GM12872 (cell line): Measurements from ENCODE around the gene TCOF1.

Experiments
- TF ChIP-seq, protein P1 (sequence below): IDR thresholded peaks from 3 replicates; pipeline ENCODE4 v1.5.1; 2011; ENCODE audit warnings: low read depth, mild to moderate bottlenecking, low read length, moderate library complexity; ENCODE audit not compliant: insufficient read depth

The TCOF1 gene

DNA sequence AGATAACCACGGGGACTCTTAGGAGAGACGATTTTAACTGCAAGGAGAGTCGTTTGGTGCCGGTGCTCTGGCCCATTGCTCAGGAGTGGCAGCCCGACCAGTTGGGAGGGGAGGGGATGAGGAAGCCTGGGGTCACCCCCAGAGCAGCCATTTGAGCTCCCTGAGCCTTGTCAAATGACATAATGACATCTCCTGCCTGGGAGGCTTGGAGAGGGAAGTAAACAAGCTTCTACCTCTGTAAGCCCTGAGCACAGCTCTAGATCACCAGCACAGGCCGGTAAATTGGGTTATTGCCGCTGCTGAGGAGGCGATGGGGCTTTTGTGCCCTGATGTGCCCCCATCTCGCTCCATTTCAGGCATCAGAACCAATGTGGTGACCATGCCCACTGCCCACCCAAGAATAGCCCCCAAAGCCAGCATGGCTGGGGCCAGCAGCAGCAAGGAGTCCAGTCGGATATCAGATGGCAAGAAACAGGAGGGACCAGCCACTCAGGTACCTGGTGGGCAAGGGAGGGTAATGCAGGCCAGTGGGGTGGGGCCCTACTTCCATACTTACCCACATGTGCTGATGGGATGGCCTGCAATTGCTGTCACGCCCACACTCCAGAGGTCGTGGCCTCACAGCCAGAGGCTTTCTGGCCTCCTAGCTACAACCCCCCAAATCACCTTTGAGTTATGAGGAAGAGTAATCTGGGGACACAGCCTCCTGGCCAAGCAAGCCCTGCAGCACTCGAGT, 32.2 kb downstream of the TCOF1 start:
- TF ChIP-seq, protein P1, sequence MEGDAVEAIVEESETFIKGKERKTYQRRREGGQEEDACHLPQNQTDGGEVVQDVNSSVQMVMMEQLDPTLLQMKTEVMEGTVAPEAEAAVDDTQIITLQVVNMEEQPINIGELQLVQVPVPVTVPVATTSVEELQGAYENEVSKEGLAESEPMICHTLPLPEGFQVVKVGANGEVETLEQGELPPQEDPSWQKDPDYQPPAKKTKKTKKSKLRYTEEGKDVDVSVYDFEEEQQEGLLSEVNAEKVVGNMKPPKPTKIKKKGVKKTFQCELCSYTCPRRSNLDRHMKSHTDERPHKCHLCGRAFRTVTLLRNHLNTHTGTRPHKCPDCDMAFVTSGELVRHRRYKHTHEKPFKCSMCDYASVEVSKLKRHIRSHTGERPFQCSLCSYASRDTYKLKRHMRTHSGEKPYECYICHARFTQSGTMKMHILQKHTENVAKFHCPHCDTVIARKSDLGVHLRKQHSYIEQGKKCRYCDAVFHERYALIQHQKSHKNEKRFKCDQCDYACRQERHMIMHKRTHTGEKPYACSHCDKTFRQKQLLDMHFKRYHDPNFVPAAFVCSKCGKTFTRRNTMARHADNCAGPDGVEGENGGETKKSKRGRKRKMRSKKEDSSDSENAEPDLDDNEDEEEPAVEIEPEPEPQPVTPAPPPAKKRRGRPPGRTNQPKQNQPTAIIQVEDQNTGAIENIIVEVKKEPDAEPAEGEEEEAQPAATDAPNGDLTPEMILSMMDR = peak; percentile 16; the same call in 1 of the 3 replicates

- TF ChIP-seq, protein P1 = no peak
Observed at GRCh38 chr5:150391064-150391834, 33.8 kb downstream of the TCOF1 start.

DNA sequence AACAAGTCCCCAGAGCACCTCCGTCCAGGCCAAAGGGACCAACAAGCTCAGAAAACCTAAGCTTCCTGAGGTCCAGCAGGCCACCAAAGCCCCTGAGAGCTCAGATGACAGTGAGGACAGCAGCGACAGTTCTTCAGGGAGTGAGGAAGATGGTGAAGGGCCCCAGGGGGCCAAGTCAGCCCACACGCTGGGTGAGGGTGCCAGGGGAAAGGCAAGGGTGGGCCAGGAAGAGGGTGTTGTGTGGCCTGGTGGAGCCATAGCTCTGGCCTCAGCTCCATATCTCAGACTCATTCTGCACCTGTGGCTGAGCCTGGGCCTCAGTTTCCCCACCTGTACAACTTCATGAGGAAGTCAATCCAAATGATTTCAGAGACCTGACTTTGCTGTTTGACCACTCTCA, 34.5 kb downstream of the TCOF1 start:
- TF ChIP-seq, protein P1 = no peak

DNA sequence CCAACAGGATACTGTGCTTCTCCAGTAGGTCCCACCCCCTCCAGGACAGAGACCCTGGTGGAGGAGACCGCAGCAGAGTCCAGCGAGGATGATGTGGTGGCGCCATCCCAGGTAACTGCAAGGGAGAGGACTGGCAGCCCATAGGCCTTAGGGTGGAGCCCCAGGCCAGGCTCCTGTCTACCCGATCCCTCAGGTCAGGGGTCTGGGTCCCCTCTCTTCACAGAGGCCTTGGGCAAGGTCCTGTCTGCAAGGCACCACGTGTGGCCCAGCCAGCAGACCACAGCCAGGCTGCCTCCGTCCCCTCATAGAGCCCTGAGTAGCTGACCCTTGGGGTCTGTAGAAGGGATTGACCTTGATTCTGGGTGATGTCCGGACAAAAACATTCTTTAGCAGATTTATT, 35.2 kb downstream of the TCOF1 start:
- TF ChIP-seq, protein P1 = no peak

DNA sequence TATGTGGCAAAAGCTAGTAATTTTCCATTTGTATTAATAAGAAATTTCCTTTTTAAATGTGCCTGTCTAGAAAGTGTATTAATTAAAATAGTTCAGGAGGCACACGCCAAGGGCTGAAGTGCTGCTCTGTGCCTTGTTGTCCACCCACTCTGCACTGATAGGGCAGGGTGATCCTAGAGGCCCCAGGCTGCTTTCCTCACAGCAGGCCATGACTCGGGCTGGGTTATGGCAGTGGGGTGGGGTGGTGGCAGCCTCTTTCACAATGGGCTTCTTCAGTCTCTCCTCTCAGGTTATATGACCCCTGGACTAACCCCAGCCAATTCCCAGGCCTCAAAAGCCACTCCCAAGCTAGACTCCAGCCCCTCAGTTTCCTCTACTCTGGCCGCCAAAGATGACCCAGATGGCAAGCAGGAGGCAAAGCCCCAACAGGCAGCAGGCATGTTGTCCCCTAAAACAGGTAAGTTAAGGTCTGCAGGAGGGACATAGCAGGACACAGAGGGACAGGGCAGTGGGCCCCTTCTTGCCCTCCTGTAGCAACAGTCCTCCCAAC, 35.7 kb downstream of the TCOF1 start:
- TF ChIP-seq, protein P1 = no peak

DNA sequence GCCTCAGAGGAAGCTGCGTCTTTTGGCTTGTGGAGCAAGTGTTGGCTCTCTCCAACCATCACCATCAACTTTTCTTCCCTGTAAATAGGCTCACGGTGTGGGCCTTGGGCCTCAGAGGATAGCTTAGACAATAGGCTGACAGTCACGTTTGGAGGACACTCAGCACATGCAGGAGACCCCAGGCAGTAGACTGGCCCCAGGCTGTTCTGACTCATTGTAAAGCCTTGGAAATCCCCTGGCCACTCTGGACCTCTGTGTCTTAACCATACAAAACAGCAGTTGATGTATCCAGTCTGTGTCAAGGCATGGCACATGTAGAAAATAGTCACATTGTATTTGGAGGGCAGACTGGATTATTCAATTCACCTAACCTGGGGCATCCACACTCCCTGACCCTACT, 36.6 kb downstream of the TCOF1 start:
- TF ChIP-seq, protein P1 = no peak

DNA sequence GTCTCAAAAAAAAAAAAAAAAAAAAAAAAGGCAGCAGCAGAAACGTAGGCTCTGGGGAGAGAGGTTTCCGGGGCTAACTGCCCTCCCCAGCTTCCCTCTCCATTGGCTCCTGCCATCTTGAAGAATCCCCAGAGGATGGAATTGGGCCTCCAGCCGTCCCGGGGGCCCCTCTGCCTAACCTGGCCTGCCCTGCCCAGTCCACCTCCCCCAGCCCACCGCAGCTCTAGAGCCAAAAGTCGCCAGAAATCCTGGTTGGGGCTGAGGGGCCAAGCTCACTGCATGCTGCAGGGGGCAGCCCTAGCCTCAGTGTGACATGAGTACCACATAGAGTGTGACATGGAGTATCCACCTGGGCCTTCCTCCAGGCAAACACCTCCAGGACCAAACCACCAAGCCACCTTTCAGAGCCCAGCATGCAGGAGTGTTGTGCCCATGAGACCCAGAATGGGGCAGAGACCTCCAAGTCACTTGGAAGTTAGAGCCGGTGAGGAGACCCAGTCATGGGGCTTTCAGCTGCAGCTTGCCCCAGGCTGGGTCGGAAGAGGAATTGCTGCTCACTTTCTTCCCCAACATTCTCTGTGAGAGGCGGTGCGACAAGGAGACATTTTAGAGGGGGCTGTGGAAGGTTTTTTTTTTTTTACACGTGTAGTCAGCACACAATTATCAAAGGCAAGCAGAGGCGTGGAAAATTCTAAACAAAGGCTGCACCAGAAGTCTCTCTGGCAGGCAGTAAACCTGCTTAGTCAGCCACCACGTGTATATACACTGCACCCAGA, 37.6 kb downstream of the TCOF1 start:
- TF ChIP-seq, protein P1 = no peak
